Keratinocyte (primary cell): Measurements from ENCODE around the gene WDR17. TPM values are rescaled to one million over a fixed set of nuclear protein-coding genes. Genes with fewer than 3 reads are reported as not detected.

Experiments
- DNase-seq: peaks from one replicate; pipeline ENCODE4 v3.0.0-alpha.2; 2011; ENCODE audit warnings: low read depth, missing footprints, low spot score
- FAIRE-seq: peaks from 2 replicates; lab custom pipeline; 2011; peaks lifted over from hg19 to GRCh38; lab: Jason Lieb, UNC
- H2AFZ ChIP-seq: 2 replicates; pipeline ENCODE4 v1.6.0; 2012; ENCODE audit warnings: low read length, control low read depth, inconsistent platforms; ENCODE audit not compliant: control insufficient read depth
- H3K27ac ChIP-seq: 2 replicates; pipeline ENCODE4 v1.5.1; 2011; ENCODE audit warnings: low read length; ENCODE audit not compliant: control insufficient read depth, insufficient read depth
- H3K27me3 ChIP-seq: 3 replicates; pipeline ENCODE4 v1.6.0; 2011; ENCODE audit warnings: low read length; ENCODE audit not compliant: control insufficient read depth, insufficient read depth; ENCODE audit errors: extremely low read depth
- H3K36me3 ChIP-seq, 2 experiments: 2 replicates in 1 of 2; 3 replicates in 1 of 2; pipeline ENCODE4 v1.5.1; 2011; ENCODE audit warnings: low read length in 2 of 2, mild to moderate bottlenecking in 1 of 2; ENCODE audit not compliant: control insufficient read depth in 2 of 2, insufficient read depth in 2 of 2; ENCODE audit errors: extremely low read depth in 1 of 2
- H3K4me1 ChIP-seq: 3 replicates; pipeline ENCODE4 v1.5.1; 2011; ENCODE audit warnings: low read length; ENCODE audit not compliant: control insufficient read depth, insufficient read depth; ENCODE audit errors: extremely low read depth
- H3K4me2 ChIP-seq: 3 replicates; pipeline ENCODE4 v1.6.0; 2011; ENCODE audit warnings: low read depth, low read length; ENCODE audit not compliant: control insufficient read depth, insufficient read depth; ENCODE audit errors: extremely low read depth
- H3K4me3 ChIP-seq, 3 experiments: fragments of 200-600 bp in 1 of 3; sonication (generic) in 1 of 3; 2 replicates in 2 of 3; 3 replicates in 1 of 3; pipeline ENCODE4 v1.5.1; 2011 to 2016; ENCODE audit warnings: low read length in 3 of 3, mild to moderate bottlenecking in 3 of 3, control low read depth in 2 of 3, inconsistent platforms in 1 of 3, low read depth in 1 of 3, mixed read lengths in 1 of 3, mixed run types in 1 of 3, moderate library complexity in 1 of 3; ENCODE audit not compliant: control insufficient read depth in 2 of 3, insufficient read depth in 2 of 3; ENCODE audit errors: extremely low read depth in 1 of 3
- H3K79me2 ChIP-seq: 2 replicates; pipeline ENCODE4 v1.6.0; 2012; ENCODE audit warnings: low read length; ENCODE audit not compliant: control insufficient read depth, insufficient read depth
- H3K9ac ChIP-seq: 3 replicates; pipeline ENCODE4 v1.6.0; 2011; ENCODE audit warnings: low read length; ENCODE audit not compliant: control insufficient read depth, insufficient read depth; ENCODE audit errors: extremely low read depth
- H3K9me1 ChIP-seq: 3 replicates; pipeline ENCODE4 v1.6.0; 2011; ENCODE audit warnings: low read length; ENCODE audit not compliant: control insufficient read depth, insufficient read depth; ENCODE audit errors: extremely low read depth
- H3K9me3 ChIP-seq: 2 replicates; pipeline ENCODE4 v1.5.1; 2012; ENCODE audit warnings: low read depth, low read length; ENCODE audit not compliant: control insufficient read depth
- H4K20me1 ChIP-seq: 3 replicates; pipeline ENCODE4 v1.6.0; 2011; ENCODE audit warnings: low read length; ENCODE audit not compliant: control insufficient read depth, insufficient read depth; ENCODE audit errors: extremely low read depth
- CTCF ChIP-seq, 3 experiments: IDR thresholded peaks in 1 of 3; conservative IDR thresholded peaks in 1 of 3; optimal IDR thresholded peaks in 1 of 3; 2 replicates in 2 of 3; 3 replicates in 1 of 3; pipeline versions ENCODE3 to v1.5.1; 2011; ENCODE audit warnings: low read length in 3 of 3, mild to moderate bottlenecking in 3 of 3, moderate library complexity in 2 of 3, control low read depth in 1 of 3, inconsistent platforms in 1 of 3; ENCODE audit not compliant: insufficient read depth in 2 of 3; ENCODE audit errors: extremely low read depth in 1 of 3
- EZH2 ChIP-seq: IDR thresholded peaks from one replicate; pipeline ENCODE4 v1.6.1; 2012; ENCODE audit warnings: inconsistent platforms, mild to moderate bottlenecking, low read length, moderate library complexity
- dilution Hi-C: fragments of 300-500 bp; cut with MboI; formaldehyde crosslinking; loops from one replicate; pipeline ENCODE4 v1.7.0; 2020; ENCODE audit warnings: low sequenced_read_pairs; ENCODE audit not compliant: extremely low pct_ligation_motif_present
- polyA plus RNA-seq, 5 experiments: library from polyadenylated mRNA; depleted of rRNA in 3 of 5; stranded (reverse) in 3 of 5; stranded (forward) in 1 of 5; unstranded in 1 of 5; fragments of >200 nt; gene quantifications; 1 replicate in 1 of 5; 2 replicates in 3 of 5; 3 replicates in 1 of 5; pipeline versions ENCODE4 v1.2.1 to v1.2.3, GENCODE V29; 2011 to 2012; ENCODE audit warnings: missing spikeins in 2 of 5, low read depth in 1 of 5, low replicate concordance in 1 of 5

The WDR17 gene
- polyA plus RNA-seq, 1 donor (not counting 4 experiments of a cell fraction or from before 2014, with no cell fraction given) = 1.1 TPM

GRCh38 chr4:176034499-176034898, 31.1 kb upstream of the WDR17 start:
- TF ChIP-seq EZH2 (no peak), CTCF (optimal IDR thresholded peaks at IDR 0.05 in 1 of 3, IDR thresholded peaks at IDR 0.05 in 1 of 3, conservative IDR thresholded peaks at IDR 0.05 in 1 of 3; ENCODE audit: extremely low read depth in 1 of 3, insufficient read depth in 2 of 3, low read length in 3 of 3) (no peak)
- H3K9ac ChIP-seq = no peak overlapping the region
- no peaks in the 10 kb centered on the region for H3K9me1 ChIP-seq
- no peak overlapping the region for H3K4me3 ChIP-seq
- dilution Hi-C loops = loop anchor here (25.0 kb wide), 1 partner anchor 303 kb away; no protein-coding TSS in a partner anchor
- no peaks in the 10 kb centered on the region for H3K9me3 ChIP-seq
- no peak overlapping the region for H3K4me2 ChIP-seq
- H3K27ac ChIP-seq = no peak overlapping the region
- no peaks in the 10 kb centered on the region for H3K79me2 ChIP-seq
- H3K36me3 ChIP-seq = no peaks in the 10 kb centered on the region
- no peak overlapping the region for H2AFZ ChIP-seq
- DNase-seq = no peak
- H3K4me1 ChIP-seq = peaks cover 7% of the 10 kb centered on the region
- no peaks in the 10 kb centered on the region for H4K20me1 ChIP-seq
- H3K27me3 ChIP-seq = no peaks in the 10 kb centered on the region
- FAIRE-seq = no peak

GRCh38 chr4:176034936-176035335, 30.7 kb upstream of the WDR17 start:
- FAIRE-seq = no peak
- Histone ChIP-seq H2AFZ (no peak overlapping the region), H3K9me3 (no peaks in the 10 kb centered on the region), H3K4me1 (peaks cover 7% of the 10 kb centered on the region), H3K4me2 (no peak overlapping the region), H3K36me3 (no peaks in the 10 kb centered on the region), H3K9me1 (no peaks in the 10 kb centered on the region), H3K4me3 (no peak overlapping the region), H4K20me1 (no peaks in the 10 kb centered on the region), H3K27me3 (no peaks in the 10 kb centered on the region), H3K79me2 (no peaks in the 10 kb centered on the region), H3K27ac (no peak overlapping the region), H3K9ac (no peak overlapping the region)
- TF ChIP-seq CTCF (optimal IDR thresholded peaks at IDR 0.05 in 1 of 3, IDR thresholded peaks at IDR 0.05 in 1 of 3, conservative IDR thresholded peaks at IDR 0.05 in 1 of 3; ENCODE audit: extremely low read depth in 1 of 3, insufficient read depth in 2 of 3, low read length in 3 of 3) = no peak
- TF ChIP-seq EZH2 = no peak
- dilution Hi-C loops = loop anchor here (25.0 kb wide), 1 partner anchor 302 kb away; no protein-coding TSS in a partner anchor
- DNase-seq = no peak
